ENCODE data around the gene PXDN.

- TF ChIP-seq, protein P1, sequence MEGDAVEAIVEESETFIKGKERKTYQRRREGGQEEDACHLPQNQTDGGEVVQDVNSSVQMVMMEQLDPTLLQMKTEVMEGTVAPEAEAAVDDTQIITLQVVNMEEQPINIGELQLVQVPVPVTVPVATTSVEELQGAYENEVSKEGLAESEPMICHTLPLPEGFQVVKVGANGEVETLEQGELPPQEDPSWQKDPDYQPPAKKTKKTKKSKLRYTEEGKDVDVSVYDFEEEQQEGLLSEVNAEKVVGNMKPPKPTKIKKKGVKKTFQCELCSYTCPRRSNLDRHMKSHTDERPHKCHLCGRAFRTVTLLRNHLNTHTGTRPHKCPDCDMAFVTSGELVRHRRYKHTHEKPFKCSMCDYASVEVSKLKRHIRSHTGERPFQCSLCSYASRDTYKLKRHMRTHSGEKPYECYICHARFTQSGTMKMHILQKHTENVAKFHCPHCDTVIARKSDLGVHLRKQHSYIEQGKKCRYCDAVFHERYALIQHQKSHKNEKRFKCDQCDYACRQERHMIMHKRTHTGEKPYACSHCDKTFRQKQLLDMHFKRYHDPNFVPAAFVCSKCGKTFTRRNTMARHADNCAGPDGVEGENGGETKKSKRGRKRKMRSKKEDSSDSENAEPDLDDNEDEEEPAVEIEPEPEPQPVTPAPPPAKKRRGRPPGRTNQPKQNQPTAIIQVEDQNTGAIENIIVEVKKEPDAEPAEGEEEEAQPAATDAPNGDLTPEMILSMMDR (IDR thresholded peaks at IDR 0.05) = no peak
- TF ChIP-seq EZH2 (IDR thresholded peaks at IDR 0.05; ENCODE audit: borderline replicate concordance, insufficient read depth, low read depth, low read length, poor library complexity, severe bottlenecking) = no peak
Observed at GRCh38 chr2:1647417-1648240, 96.7 kb downstream of the PXDN start.
